B cell (primary cell): ENCODE results near the gene GUCY1A1.

Experiments
- EZH2 ChIP-seq: IDR thresholded peaks from 2 replicates; pipeline ENCODE4 v1.6.1; 2012; ENCODE audit warnings: borderline replicate concordance, low read depth, mild to moderate bottlenecking, moderate library complexity, low read length; ENCODE audit not compliant: insufficient read depth, poor library complexity, severe bottlenecking
- TF ChIP-seq, protein P1 (sequence below): fragments of 200-600 bp; IDR thresholded peaks from one replicate; pipeline ENCODE4 v1.8.0; 2022; ENCODE audit warnings: antibody characterized with exemption, mild to moderate bottlenecking

- TF ChIP-seq, protein P1, sequence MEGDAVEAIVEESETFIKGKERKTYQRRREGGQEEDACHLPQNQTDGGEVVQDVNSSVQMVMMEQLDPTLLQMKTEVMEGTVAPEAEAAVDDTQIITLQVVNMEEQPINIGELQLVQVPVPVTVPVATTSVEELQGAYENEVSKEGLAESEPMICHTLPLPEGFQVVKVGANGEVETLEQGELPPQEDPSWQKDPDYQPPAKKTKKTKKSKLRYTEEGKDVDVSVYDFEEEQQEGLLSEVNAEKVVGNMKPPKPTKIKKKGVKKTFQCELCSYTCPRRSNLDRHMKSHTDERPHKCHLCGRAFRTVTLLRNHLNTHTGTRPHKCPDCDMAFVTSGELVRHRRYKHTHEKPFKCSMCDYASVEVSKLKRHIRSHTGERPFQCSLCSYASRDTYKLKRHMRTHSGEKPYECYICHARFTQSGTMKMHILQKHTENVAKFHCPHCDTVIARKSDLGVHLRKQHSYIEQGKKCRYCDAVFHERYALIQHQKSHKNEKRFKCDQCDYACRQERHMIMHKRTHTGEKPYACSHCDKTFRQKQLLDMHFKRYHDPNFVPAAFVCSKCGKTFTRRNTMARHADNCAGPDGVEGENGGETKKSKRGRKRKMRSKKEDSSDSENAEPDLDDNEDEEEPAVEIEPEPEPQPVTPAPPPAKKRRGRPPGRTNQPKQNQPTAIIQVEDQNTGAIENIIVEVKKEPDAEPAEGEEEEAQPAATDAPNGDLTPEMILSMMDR, result no peak
- no peak for TF ChIP-seq EZH2
Measured at GRCh38 chr4:155676430-155676825, 9.8 kb downstream of the GUCY1A1 start.
